Measurements from ENCODE around the gene ICOSLG.
"Not testable (repeated sequence)": the region's sequence is repeated elsewhere in the genome, so short reads cannot be mapped to it uniquely, and the experiment has no call there.

The ICOSLG gene

GRCh38 chr21:44181506-44181905 lies 59.2 kb downstream of the ICOSLG start:
- not testable (repeated sequence) for DNase-seq (ENCODE audit: low read depth)

GRCh38 chr21:44176127-44176526 lies 64.6 kb downstream of the ICOSLG start:
- not testable (repeated sequence) for DNase-seq (ENCODE audit: low read depth)

GRCh38 chr21:44175189-44175588 lies 65.6 kb downstream of the ICOSLG start:
- DNase-seq (ENCODE audit: low read depth): not testable (repeated sequence)

Measured in activated T-cell treated with anti-CD3 and anti-CD28 coated beads for 24 hours (primary cell).